IPS DF 19.7 (cell line): ENCODE results near the gene C12orf57.

Experiments
- DNase-seq: peaks from one replicate; pipeline ENCODE4 v3.0.0-alpha.2; 2013; ENCODE audit warnings: low read depth, low spot score

Gene C12orf57

DNA sequence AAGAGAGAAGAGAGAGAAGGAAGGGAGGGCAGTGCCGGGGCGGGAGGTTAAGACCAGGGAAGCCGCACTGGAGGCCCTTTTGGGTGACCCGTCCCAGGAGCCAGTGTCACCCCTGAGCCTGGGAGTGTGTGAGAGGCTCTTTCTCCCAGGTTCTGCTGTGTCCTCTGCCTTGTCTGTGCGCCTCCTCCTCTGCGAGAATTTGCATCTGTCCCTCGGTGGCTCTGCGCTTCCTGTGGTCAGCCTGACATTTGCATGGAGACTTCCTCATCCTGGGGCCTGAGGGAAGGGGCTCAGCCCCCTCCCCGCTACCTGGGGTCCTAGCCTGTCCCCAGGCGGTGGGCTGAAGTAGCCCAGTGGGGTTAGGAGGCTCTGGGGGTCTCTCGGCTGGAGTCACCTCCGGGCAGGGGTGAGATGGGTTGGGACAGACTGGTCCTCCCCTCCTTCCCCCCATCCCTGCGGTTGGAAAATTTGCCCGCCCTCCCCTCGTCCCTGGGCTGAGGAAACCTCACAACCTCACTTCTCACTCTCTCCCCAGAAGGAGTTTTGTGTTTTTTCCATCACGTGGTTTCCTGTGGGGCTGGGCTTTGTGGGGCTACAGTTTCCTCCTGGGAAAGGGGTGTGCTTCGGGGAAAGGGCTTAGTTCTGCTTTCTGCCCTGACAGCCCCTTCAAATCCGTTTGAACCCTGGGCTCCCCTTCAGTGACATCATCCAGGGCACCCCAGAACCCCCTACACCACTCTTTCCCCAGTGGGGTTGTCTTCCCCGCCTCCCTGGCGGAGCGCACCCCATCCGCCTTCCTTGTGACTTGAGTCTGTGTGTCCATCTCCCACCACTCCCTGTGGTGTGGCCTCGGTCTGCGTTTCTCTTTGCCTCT, 9.9 kb downstream of the C12orf57 start:
- no peak for DNase-seq

DNA sequence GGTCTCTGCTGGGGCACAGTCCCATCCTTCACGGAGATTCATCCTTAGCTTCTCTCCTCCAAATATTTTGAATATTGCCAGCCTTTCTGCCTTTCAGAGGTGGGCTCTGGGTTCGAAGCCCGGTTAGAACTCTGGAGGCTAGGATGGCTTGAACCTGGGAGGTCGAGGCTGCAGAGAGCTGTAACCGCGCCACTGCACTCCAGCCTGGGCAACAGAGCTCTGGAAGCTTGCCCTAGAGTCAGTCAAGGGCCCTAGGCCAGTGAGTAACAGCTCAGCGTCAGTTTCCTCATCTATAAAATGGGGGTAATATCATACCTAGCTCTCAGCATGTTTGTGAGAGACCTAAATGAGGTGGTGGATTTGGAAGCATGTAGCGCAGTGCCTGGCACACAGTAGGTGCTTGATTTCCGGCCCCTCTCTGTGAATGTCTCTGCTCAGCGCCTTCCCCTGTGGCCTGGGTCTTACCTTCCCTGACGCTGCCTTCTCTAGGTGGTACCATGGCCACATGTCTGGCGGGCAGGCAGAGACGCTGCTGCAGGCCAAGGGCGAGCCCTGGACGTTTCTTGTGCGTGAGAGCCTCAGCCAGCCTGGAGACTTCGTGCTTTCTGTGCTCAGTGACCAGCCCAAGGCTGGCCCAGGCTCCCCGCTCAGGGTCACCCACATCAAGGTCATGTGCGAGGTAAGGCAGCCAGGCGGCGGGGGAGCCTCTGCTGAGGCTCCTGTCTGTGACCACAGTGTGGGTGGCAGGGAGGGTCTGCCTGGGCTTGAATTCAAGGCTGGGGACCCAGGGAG, 10.7 kb downstream of the C12orf57 start:
- DNase-seq, result no peak

DNA sequence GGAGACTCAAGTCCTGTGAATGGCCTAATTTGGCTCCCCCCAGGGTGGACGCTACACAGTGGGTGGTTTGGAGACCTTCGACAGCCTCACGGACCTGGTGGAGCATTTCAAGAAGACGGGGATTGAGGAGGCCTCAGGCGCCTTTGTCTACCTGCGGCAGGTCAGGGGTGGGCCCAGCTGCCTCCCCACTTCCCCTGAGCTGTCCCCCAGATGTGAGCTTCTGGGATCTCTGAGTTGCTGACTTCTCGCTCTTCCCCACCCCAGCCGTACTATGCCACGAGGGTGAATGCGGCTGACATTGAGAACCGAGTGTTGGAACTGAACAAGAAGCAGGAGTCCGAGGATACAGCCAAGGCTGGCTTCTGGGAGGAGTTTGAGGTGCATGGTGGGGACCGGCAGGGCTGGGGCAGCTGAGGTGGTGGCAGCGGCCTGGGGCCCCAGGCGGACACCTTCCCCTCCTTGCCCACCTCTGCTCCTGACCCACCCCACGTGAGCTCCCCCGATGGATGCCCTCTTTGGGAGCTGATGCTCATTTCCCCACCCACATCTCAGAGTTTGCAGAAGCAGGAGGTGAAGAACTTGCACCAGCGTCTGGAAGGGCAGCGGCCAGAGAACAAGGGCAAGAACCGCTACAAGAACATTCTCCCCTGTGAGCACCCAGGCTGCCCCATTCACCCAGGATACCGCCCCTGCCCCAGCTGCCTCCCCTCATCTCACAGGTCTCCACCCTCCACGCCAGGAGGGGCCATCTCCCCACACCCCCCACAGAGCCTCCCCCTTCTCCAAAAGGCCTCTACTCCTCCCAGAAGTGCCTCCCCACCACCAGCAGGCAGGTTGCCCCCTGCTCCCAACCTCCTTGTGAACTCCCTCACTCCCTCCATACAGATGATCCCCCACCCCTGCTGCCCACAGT, 11.5 kb downstream of the C12orf57 start:
- DNase-seq, result no peak

DNA sequence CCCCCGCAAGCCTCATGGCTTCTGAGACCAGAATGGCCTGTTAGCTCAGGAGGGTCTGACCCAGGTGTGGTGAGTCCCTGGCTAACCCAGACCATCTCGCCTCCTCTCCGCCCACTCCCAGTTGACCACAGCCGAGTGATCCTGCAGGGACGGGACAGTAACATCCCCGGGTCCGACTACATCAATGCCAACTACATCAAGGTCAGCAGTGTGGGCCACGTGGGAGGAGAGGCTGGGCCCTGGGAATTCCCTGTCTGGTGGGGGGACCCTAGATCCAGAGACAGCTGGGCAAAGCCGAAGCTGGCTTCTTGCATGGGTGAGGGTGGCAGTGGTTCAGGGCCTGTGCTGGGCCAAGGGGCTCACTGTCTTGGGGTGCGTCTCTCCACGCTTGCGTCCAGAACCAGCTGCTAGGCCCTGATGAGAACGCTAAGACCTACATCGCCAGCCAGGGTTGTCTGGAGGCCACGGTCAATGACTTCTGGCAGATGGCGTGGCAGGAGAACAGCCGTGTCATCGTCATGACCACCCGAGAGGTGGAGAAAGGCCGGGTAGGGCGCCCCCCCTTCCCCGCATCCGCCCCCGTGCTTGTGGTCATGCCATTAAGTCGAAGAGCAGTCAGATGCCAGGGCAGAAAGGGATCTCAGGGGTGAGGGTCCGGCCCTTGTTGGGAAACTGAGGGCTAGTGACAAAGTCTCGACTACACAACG, 12.4 kb downstream of the C12orf57 start:
- DNase-seq, result no peak

DNA sequence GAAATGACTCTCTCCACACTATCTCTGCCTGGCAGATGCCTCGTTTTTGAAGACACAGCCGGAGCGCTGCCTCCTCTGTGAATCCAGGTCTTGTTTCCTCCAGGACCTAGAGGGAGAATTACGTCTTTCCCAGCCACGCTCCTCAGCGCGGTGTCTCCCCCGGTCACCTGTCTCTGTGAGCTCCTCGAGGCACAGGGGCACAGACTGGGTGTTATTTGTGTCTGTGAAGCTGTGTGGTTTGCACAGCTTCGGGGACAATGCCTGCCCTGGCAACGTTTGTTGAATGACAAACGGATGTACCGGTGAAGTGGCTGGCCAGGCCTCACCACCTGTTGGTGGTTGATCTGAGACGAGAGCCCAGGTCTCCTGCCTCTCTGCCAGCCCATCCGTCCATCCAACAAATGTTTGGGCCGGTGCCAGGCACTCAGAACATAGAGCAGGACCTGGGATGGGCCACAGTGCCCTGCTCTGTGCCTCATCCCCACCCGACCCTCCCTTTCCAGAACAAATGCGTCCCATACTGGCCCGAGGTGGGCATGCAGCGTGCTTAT, 13.4 kb downstream of the C12orf57 start:
- no peak for DNase-seq

DNA sequence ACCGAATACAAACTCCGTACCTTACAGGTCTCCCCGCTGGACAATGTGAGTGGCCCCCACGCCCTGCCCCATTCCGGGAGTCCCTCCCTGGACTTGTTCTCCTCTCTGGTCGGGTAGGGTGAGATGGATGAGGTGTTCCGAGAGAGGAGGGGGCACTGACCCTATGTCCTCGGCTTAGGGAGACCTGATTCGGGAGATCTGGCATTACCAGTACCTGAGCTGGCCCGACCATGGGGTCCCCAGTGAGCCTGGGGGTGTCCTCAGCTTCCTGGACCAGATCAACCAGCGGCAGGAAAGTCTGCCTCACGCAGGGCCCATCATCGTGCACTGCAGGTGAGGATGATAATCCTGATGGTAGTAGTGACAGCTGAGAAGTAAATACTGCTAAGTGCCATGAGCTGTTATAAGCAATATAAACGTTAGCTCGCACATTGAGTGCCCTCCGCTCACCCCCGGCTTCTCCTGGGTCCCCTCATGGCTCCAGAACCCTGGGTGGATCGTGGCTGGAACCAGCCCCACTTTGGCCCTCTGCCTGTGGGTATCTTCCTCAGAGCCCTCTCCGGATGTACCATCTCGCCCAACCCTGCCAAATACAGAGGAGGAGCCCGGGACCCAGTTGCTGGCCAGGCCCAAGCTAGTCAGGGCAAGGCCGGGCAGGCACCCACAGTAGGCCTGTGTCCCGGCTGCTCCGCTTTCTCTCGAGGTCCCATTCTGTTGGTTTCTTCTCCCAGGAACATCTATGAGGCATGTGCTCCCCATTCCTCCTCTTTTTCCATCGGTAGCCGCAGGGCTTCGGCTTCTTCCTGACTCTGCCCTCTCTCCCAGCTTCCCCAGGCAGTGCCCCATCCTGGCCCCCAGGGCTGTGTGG, 14.2 kb downstream of the C12orf57 start:
- no peak for DNase-seq

DNA sequence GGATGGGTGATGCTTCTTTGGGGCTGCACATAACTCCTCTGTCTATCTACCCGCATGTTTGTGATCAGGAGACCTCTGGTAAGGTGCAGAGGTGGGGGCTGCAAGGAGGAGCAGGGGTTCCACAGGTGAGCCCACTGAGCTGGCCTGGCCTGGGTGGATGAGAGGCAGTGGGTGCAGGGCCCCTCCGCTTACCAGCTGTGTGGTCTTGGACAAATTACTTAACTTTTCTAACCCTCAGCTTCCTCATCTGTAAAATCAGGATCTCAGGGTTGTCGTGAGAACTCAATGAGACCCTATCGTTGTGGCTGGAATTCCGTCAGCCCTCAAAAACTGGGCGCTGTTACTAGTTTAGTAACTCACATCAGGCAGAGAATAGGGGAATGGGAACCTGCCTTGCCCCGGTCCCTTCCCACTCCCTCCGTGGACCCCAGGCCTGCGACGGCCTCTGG, 14.8 kb downstream of the C12orf57 start:
- no peak for DNase-seq

DNA sequence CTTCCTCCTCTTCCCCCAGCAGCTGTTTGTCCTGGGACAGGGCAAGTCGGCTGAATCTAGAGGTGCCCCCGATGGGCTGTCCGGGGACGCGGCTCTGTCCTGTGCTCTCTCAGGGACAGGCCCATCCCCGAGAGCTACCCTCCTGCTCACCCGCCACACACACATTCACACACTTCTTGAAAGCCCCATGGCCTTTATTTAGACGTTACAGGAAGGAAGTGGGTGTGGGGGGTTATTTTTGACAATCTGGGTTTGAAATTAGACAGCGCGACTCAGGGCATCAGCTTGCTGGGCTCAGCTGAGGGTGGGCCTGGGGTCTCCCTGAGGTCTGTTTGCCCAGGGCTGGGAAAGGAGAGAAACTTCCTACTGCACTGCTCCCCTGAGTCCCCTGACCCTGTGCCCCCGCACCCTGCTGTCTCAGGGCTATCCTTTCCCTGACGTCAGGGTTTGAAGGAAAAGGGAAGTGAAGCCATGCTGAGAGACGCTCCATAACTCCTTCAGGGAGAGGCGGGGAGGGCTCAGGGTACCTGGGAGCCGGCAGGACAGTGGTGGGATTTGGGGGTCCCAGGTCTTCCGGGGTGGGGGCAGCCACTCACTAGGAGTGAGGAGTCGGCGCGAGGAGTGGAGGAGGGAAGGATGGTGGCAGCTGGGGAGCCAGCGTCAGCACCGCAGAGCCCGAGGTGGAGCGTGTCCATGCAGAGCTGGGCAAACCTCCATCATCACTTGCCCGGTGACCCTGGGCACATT, 15.4 kb downstream of the C12orf57 start:
- DNase-seq, result no peak

DNA sequence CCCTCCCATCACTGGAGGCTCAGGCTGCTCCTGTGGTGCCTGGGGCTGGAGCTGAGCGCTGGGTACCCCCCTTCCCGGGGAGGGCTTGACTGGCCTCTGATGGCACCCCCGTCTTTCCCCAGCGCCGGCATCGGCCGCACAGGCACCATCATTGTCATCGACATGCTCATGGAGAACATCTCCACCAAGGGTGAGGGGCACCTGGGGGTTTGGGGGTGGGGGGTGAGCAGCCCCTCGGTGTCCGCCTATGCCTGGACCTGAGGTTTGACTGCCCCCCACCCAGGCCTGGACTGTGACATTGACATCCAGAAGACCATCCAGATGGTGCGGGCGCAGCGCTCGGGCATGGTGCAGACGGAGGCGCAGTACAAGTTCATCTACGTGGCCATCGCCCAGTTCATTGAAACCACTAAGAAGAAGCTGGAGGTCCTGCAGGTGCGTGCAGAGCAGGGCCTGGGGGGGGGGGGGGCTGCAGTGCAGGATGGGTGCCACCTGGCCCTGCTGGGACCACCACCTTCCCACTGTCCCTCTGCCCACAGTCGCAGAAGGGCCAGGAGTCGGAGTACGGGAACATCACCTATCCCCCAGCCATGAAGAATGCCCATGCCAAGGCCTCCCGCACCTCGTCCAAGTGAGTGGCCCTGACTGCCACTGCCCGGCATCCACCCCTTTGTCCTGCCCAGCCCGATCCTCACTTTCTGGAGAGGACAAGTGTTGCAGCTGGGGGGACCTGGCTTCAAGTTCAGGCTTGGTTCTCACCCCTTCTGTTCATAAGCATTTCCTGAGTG, 16.2 kb downstream of the C12orf57 start:
- no peak for DNase-seq

DNA sequence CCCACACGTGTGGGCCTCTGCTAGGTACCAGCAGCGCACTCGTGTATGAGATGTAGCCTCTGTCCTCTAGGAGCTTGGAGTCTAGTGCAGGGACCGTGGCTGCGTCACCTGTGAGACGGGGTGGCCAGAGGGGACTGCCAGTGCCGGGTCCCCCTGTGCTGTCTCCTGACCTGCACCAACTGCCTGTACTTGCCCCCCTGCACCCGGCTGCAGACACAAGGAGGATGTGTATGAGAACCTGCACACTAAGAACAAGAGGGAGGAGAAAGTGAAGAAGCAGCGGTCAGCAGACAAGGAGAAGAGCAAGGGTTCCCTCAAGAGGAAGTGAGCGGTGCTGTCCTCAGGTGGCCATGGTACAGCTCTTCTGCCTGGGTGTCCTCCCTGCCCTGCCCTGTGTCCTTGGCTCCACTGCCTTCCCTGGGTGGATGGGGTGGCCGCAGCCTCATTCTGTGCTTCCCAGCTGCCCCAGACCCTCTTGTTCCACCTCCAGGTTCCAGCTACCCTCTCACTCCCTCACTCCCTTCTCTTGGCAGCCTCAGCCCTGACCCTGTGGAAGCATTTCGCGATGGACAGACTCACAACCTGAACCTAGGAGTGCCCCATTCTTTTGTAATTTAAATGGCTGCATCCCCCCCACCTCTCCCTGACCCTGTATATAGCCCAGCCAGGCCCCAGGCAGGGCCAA, 16.9 kb downstream of the C12orf57 start:
- no peak for DNase-seq

DNA sequence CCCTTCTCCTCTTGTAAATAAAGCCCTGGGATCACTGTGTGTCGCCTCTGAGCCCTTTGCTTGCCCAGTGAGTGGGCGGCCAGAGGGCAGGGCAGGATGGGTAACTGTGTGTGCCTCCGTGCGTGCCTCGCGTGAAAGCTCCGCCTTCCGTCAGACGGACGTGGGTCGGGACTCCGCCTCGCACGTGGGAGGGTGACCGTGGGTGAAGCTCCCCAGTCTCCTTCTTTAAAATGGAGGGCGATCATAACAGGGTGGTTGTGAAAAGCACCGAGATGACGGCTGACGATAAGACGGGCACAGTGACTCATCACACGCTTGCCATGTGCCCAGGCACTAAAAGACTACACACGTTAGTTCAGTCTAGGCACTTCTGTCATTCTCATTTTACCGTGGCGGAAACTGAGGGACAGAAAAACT, 17.5 kb downstream of the C12orf57 start:
- DNase-seq, result no peak

DNA sequence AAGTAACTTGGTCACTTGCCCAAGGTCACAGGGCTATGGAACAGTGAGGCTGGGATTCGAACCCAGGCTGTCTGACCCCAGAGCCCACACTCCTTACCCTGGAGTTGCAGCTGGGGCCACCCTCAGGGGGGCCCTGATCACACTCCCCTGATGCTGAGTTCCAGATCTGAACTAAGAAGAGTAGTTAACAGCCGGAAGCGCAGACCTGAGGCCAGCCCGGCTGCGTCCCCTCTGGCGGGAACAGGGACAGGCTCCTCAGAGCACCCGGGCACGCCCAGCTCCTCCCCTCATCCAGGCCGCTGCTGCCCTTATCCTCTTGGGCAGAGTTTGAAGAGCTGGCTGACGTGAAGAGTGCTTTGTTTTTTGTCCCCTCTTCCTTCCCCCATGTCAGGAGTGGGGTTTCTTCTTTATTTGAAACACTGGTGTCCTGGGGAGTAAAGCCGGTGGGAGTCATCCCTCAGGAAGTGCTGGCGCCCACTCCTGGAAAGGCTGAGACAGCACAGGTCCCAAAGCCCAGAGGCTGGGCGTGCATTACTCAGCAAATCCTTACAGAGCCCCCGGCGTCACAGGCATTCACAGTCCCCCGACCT, 18.0 kb downstream of the C12orf57 start:
- no peak for DNase-seq

DNA sequence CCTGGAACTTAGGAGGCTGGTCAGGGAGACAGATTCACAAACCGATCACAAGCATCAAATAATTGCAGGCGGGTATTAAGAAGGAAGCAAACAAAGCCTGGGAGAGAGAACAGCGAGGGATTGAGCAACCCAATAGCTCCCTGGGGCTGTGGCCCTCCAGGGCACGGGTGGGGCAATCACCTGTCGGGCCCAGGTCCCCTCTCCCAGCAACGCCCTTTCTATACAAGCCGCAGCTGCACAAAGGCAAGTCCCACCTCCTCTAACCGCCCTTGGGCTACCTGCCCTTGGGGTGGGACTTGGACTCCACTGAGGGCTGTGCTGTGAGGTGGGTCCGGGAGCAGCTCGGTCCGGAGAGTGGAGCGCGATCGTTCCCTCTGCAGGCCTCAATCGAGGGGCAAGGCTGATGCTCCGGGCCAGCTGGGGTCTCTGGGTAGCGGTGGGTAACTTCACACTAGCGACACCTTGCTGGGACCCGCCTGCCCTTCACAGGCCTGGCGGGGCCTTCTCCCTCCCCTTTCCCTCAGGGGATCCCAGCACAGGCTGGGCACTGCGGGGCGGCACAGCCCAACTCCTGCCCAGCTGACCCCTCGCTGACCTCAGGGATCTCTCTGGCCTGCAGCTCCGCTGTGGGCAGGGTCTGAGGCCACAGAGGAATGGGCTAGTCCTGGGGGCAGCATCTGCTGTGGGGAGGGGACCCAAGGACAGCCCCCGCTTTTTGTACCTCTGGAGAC, 18.6 kb downstream of the C12orf57 start:
- no peak for DNase-seq

DNA sequence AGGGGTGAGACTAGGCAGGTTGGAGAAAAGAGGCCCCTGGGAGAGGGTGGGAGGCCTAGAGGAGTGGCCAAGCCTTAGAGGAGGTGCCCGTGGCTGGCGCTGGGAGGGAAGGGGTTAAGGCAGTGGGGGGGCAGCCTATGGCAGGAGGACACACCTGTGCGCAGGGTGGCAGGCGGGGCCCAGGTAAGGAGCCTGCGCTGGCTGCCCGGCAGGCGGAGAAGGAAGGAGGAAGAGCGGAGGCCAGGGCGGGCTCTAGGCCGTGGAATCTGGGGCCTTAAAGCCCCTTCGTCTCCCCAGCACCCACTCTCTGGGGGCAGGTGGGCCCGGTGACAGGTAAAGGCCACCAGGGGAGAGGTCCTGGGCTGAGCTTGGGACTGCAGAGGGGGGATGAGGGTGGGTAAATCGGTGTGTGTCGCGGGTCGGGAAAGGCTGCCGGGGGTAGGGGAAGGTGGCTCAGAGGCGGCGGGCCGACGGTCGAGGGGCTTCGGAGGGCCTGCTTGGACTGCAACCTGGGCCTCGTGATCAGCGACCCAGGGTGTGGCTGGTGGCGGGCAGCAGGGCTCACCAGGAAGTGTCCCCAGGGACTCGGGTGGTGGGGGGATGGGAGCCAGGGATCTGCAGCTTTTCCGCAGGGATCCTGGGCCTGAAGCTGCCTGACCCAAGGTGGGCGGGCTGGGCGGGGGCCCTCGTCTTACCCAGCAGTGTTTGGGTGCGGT, 19.4 kb downstream of the C12orf57 start:
- DNase-seq, result no peak

DNA sequence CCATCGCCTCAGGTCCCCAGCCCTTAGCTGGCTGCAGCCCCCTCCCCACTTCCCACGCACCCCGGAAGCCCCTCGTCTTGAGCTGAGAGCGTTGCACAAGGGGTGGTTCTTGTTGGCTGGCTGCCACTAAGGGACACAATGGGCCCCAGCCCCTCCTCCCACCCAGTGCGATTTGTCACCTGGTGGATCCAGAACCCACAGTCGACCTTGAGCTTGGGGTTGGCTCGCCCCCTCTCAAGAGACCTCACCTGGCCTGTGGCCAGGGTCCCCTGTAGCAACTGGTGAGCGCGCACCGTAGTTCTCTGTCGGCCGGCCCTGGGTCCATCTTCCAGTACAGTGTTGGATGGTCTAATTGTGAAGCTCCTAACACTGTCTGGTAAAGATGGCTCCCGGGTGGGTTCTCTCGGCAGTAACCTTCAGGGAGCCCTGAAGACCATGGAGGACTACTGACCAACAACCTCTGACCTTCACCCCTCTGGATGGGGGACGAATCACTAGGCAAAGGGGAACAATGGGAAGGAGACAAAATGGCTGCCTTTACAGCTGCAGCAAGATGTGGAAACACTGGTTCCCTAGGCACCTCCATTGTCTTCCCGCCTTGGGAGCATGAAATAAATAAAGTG, 20.1 kb downstream of the C12orf57 start:
- DNase-seq, result no peak
